ENCODE measurements around the gene PHC3.

Gene PHC3

GRCh38 chr3:170189398-170190256 lies 8.1 kb upstream of the PHC3 start:
- no peak for DNase-seq (ENCODE audit: low spot score)

GRCh38 chr3:170180079-170180907 lies 1.2 kb downstream of the PHC3 start:
- DNase-seq (ENCODE audit: low spot score): no peak

- no peak for DNase-seq (ENCODE audit: low spot score)
Observed at GRCh38 chr3:170179432-170179831, 2.1 kb downstream of the PHC3 start.

- no peak for DNase-seq (ENCODE audit: low spot score)
Observed at GRCh38 chr3:170178651-170179050, 2.9 kb downstream of the PHC3 start.

GRCh38 chr3:170171563-170171962 lies 10.0 kb downstream of the PHC3 start:
- DNase-seq (ENCODE audit: low spot score): no peak

- no peak for DNase-seq (ENCODE audit: low spot score)
Observed at GRCh38 chr3:170164717-170165116, 16.8 kb downstream of the PHC3 start.

DNA sequence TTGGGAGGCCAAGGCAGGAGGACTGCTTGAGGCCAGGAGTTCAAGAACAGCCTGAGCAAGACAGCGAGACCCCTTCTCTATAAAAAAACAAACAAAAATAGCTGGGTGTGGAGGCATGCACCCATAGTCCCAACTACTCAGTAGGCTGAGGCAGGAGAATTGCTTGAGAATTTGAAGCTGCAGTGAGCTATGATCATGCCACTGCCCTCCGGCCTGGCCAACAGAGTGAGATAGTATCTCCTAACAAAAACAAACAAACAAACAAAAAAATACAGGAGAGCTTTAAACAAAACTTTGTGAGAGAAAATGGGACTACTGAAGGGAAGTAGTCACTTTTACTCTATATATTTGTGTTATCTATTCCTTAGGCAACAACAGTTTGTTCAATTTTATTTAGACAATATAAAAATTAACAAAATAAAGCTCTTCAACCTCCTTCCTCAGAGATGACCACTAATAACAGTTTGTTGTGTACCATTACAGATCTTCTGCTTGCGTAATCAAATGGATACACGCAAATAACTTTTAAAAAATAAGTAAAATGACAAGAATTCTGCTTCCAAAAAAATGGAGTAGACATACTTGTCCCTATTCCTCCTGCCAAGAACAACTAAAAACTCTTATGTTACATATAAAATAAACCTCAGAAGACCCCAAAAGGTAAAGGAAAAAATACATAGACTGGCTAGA lies 17.4 kb downstream of the PHC3 start:
- DNase-seq (ENCODE audit: low spot score): no peak

- DNase-seq (ENCODE audit: low spot score): peak; percentile 40
Observed at GRCh38 chr3:170162630-170163029, 18.9 kb downstream of the PHC3 start.

DNA sequence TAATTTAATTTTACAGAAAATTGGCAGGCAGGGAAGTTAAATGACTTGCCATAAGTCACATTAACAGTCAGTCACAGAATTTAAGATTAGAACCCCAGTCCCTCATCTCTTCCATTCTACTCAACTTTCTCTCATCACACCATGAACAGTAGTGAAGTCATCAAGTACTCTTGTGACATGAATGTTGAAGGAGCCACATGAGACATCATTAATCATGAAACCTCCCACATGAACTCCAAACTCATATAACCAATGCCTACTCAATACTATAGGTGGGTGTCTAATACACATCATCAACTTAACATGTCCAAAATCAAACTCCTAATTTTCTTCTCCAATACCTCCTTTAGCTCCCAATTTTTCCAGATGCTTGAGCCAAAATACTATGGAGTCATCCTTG lies 19.5 kb downstream of the PHC3 start:
- DNase-seq (ENCODE audit: low spot score): no peak

- DNase-seq (ENCODE audit: low spot score): no peak
Observed at GRCh38 chr3:170159933-170160332, 21.6 kb downstream of the PHC3 start.

GRCh38 chr3:170159459-170159858 lies 22.1 kb downstream of the PHC3 start:
- no peak for DNase-seq (ENCODE audit: low spot score)

- no peak for DNase-seq (ENCODE audit: low spot score)
Observed at GRCh38 chr3:170155604-170156003, 25.9 kb downstream of the PHC3 start.

DNA sequence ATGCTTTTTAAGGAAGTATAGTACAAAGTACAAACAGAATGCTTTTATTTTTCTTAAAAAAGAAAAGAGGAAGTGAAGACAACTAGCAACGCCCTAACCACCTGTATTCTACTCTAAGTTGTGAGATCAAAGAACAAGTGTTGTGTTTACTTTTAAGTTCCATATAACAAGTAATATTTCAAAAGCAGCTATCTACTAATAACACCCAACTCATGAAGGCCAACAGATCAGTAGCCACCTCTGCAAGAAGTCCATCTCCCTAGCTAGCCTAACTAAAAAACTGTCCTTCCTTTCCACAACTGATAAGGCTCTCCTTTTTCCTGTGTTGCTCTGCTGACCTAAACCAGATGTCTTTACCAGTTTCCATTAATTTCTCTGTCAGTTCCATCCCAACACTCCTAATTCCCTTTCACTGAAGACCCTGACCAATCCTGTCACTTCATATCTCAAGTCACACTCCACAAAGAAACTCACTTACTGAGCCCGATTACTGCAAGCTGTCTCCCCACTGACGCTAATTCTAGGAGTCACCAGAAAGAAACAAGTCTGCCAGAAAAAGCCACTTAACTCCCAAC lies 26.9 kb downstream of the PHC3 start:
- no peak for DNase-seq (ENCODE audit: low spot score)

DNA sequence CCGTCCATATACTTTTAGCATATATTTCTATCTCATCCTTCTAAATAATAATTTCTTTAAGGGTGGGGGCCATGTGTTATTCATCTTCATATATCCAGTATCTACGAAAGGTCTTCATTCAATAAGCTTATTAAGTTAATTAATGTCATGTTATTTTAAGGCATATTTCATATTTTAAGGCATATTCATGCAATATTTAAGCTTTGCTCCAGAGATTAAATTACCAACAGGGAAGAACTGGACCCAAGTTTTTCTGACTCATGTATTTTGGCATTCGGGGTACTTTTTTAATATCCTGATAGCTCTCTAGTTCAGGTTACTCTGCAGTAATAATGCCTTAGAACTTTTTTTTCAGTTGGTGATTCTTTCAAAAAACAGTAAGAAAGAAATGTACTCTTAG lies 27.4 kb downstream of the PHC3 start:
- DNase-seq (ENCODE audit: low spot score): no peak

DNA sequence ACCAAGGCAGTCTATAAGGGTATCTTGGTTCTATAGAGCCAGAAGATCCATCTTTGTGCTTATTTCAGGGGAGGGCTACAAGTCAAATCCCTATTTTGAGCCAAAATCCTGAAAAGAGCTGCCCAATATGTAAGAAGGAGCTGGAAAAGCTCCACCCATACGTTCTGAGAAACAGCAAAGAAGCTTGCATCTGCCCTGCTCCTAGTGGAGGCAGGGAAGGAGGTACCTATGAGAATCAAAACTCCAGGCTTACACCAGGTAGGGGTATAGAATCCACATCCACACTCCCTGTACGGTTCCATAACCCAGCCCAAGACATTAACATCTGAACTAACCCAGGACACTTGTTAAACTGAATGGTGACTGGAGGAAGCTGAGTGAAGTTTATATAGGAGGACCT lies 30.0 kb downstream of the PHC3 start:
- no peak for DNase-seq (ENCODE audit: low spot score)

GRCh38 chr3:170149016-170149415 lies 32.5 kb downstream of the PHC3 start:
- DNase-seq (ENCODE audit: low spot score): no peak

GRCh38 chr3:170145278-170145677 lies 36.3 kb downstream of the PHC3 start:
- no peak for DNase-seq (ENCODE audit: low spot score)

GRCh38 chr3:170144437-170144843 lies 37.1 kb downstream of the PHC3 start:
- no peak for DNase-seq (ENCODE audit: low spot score)

DNA sequence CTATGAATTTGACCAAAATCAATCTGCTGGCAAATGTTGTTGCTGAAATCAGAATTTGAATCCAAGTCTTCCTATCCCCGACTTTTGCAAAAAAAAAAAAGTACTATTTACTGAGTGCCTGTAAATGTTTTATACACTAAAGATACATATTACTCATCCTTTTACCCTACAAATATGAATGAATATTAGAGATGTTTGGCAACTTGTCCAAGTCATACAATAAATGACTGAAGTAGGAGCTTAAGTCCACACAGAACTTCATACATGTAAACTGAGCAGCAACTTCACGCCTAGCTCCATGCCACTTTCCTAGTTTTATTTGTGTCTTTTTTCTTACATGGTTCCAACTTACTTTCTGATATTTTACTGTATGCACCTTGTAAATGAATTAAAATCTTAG lies 39.2 kb downstream of the PHC3 start:
- no peak for DNase-seq (ENCODE audit: low spot score)

DNA sequence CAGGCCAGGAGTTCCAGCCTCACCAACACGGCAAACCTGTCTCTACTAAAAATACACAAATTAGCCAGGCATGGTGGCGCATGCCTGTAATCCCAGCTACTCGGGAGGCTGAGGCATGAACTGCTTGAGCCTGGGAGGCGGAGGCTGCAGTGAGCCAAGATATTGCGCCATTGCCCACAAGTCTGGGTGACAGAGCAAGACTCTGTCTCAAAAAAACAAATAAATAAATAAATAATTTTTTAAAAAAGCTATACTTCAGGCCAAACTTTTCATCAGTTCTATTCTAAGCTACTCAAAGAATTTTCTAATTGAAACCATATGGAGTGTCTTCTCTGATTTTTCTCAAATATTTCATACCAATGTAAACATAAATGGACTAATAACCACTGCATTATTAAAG lies 43.5 kb downstream of the PHC3 start:
- DNase-seq (ENCODE audit: low spot score): no peak

- DNase-seq (ENCODE audit: low spot score): no peak
Observed at GRCh38 chr3:170132335-170132734, 49.2 kb downstream of the PHC3 start.

- no peak for DNase-seq (ENCODE audit: low spot score)
Observed at GRCh38 chr3:170130532-170130931, 51.0 kb downstream of the PHC3 start.

Measured in COLO829 (cell line).